Activated CD4-positive, alpha-beta T cell treated with anti-CD3 and anti-CD28 coated beads, Interleukin-2, amount 10 ng/mL, durations not matched to agents 24 days and 14 days (primary cell): ENCODE results near the gene ADCY2. TPM values are rescaled to one million over a fixed set of nuclear protein-coding genes. Genes with fewer than 3 reads are reported as not detected.
A peak's percentile ranks its signal among the peaks of the same experiment; 100 is the strongest.

Experiments used
- DNase-seq: peaks from one replicate; pipeline ENCODE4 v3.0.0; 2022
- H3K27ac Mint-ChIP-seq: one replicate; pipeline ENCODE4 v1.8.0; 2022; ENCODE audit warnings: mild to moderate bottlenecking, mixed read lengths
- H3K27me3 Mint-ChIP-seq: one replicate; pipeline ENCODE4 v1.8.0; 2022; ENCODE audit warnings: mixed read lengths
- H3K36me3 Mint-ChIP-seq: one replicate; pipeline ENCODE4 v1.8.0; 2022; ENCODE audit warnings: low read depth, mild to moderate bottlenecking, mixed read lengths
- H3K4me1 Mint-ChIP-seq: one replicate; pipeline ENCODE4 v1.8.0; 2021; ENCODE audit warnings: mixed read lengths
- H3K4me3 Mint-ChIP-seq: one replicate; pipeline ENCODE4 v1.8.0; 2022; ENCODE audit warnings: mild to moderate bottlenecking, moderate library complexity, mixed read lengths
- H3K9me3 Mint-ChIP-seq: one replicate; pipeline ENCODE4 v1.8.0; 2021; ENCODE audit warnings: mixed read lengths
- intact Hi-C: fragments of 100-400 bp; cut with micrococcal nuclease; formaldehyde crosslinking; loops from one replicate; pipeline ENCODE4 v1.15.1; 2023
- total RNA-seq: library from RNA; stranded (reverse); gene quantifications from 2 replicates; pipeline ENCODE4 v1.2.3, GENCODE V29; 2022

ADCY2 gene
- total RNA-seq, 1 donor from 2014 or later: not detected

DNA sequence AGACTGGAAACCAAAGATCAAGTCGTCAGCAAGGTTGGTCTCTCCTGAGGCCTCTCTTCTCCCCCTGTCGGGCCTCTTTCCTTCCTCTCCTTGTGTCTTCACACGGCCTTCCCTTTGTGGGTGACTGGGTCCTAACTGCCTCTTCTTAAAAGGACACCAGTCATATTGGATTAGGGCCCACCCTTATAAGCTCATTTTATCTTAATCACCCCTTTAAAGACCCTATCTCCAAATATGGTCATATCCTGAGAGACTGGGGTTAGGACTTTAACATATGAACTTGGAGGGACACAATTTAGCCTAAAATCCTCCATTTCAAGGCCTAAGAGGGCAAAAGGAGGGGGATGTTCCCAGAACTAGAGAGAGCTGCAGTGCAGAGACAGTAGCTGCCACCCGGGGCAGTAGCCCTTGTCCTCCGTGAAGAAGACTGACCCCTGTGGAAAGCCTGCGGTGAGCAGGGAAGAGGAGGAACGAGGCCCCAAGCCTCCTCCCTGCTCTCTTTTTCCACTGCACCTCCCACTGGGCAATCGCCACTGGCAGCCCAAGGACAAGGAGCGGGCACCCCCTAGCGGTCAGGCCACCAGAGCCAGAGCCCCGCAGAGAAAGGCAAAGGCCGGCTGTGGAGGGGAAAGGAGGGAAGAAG, 420.1 kb downstream of the ADCY2 start:
- peaks cover 4% of the 10 kb centered on the region for H3K4me1 Mint-ChIP-seq
- H3K27ac Mint-ChIP-seq: no peak overlapping the region
- H3K9me3 Mint-ChIP-seq: no peaks in the 10 kb centered on the region
- peak; percentile 89 for DNase-seq
- peaks cover 10% of the 10 kb centered on the region for H3K27me3 Mint-ChIP-seq
- no peak overlapping the region for H3K4me3 Mint-ChIP-seq
- intact Hi-C loops: loop anchor here (5.0 kb wide), 1 partner anchor 994 kb away; no protein-coding TSS in a partner anchor
- H3K36me3 Mint-ChIP-seq: no peaks in the 10 kb centered on the region

DNA sequence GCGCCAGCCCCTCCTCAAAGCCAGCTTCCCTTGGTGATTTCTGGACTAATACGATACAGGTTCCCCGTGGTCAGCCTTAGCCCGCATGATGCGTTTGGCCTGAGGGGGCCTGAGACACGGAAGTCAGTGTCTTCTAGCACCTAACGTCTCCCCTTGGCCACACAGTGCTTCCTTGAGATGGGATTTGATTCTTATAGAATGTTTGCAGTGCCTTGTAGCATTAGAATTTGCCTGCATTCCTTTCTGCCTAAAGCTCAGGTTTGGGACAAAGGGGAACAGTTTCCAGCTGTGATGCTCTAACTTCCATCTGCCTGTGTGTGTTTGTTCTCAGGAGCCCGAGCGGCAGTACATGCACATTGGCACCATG, 420.6 kb downstream of the ADCY2 start:
- peaks cover 11% of the 10 kb centered on the region for H3K27me3 Mint-ChIP-seq
- intact Hi-C loops: loop anchor here (5.0 kb wide), 1 partner anchor 994 kb away; no protein-coding TSS in a partner anchor

DNA sequence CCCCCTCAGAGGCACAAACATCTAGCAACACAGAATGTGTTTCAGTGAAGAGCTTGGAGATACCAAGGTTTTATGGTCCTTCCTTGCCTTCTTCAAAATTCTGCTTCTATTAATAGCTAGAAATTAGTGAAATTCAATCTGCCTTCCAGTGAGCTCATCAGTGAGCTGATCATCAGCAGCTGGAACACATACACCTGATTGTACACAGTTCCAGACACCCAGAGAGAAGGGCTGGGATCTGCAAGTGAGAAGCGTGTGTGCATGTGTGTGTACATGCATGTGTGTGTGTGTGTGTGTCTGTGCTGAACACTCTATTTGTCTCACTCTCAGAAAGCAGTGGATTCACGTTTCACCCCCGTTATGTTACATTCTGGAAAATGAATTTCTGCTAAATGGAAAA, 426.5 kb downstream of the ADCY2 start:
- no peak for DNase-seq
- Mint-ChIP-seq H3K36me3 (no peaks in the 10 kb centered on the region), H3K4me3 (no peak overlapping the region), H3K4me1 (no peaks in the 10 kb centered on the region), H3K27ac (no peak overlapping the region), H3K27me3 (peaks cover 7% of the 10 kb centered on the region), H3K9me3 (no peaks in the 10 kb centered on the region)
- intact Hi-C loops: no loop called here

More for the DNA sequence above, 420.6 kb downstream of the ADCY2 start:
- no peak overlapping the region for H3K27ac Mint-ChIP-seq
- no peaks in the 10 kb centered on the region for H3K36me3 Mint-ChIP-seq
- no peaks in the 10 kb centered on the region for H3K9me3 Mint-ChIP-seq
- no peak overlapping the region for H3K4me3 Mint-ChIP-seq
- peaks cover 4% of the 10 kb centered on the region for H3K4me1 Mint-ChIP-seq
- DNase-seq: no peak

DNA sequence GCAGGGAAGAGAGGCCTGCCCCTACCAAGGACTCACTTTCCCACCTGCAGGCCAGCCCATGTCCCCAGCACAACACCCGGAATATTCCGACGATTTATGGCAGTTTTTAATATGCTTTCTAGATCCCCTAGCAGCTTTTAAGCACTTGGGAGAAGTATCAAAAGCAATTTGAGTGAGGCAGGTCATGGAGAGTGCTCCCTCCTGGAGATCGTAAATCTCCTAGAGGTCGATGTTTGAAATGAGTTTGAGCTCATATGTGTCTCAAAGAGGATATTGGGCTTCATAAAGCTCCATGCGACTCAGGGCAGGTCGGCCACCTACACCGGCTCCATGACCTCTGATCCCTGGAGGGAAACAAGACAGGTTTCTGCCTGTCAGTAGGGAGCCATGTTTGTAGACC, 427.7 kb downstream of the ADCY2 start:
- Mint-ChIP-seq H3K9me3 (no peaks in the 10 kb centered on the region), H3K4me3 (no peak overlapping the region), H3K36me3 (no peaks in the 10 kb centered on the region), H3K27me3 (peaks cover 7% of the 10 kb centered on the region), H3K4me1 (no peaks in the 10 kb centered on the region), H3K27ac (no peak overlapping the region)
- intact Hi-C loops: no loop called here
- no peak for DNase-seq

DNA sequence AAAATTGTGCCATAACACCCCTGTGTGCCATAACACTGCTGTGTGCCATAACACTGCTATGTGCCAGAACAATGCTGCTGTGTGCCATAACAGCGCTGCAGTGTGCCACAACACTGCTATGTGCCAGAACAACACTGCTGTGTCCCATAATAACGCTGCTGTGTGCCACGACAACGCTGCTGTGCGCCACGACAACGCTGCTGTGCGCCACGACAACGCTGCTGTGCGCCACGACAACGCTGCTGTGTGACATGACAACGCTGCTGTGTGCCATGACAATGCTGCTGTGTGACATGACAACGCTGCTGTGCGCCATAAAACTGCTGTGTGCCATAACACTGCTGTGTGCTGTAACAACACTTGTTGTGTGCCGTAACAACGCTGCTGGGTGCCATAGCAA, 429.1 kb downstream of the ADCY2 start:
- DNase-seq: no peak
- Mint-ChIP-seq H3K27ac (no peak overlapping the region), H3K4me3 (no peak overlapping the region), H3K4me1 (no peaks in the 10 kb centered on the region), H3K9me3 (no peaks in the 10 kb centered on the region), H3K36me3 (no peaks in the 10 kb centered on the region), H3K27me3 (peaks cover 7% of the 10 kb centered on the region)
- intact Hi-C loops: no loop called here

DNA sequence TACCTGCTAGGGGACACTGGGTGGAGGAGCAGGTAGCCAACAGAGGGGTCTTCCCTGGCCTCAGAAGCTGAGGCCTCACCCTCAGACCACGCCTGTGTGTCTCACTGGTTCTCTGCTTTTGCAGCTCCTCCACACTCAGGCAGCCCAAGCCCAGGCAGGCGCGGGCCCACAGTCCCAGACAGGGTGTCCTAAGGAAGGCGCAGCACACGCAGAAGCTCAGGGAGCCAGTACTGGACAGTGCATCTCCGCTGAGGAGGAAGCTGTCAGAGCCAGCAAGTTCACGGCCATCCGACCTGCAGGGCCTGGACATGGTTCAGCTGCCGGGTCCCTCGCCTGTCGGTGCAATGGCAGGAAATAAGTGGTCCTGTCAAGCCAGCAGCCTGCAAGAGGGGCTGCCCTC, 429.7 kb downstream of the ADCY2 start:
- no peak for DNase-seq
- H3K4me1 Mint-ChIP-seq: no peaks in the 10 kb centered on the region
- no peaks in the 10 kb centered on the region for H3K36me3 Mint-ChIP-seq
- H3K27me3 Mint-ChIP-seq: peaks cover 7% of the 10 kb centered on the region
- intact Hi-C loops: no loop called here
- H3K4me3 Mint-ChIP-seq: no peak overlapping the region
- H3K27ac Mint-ChIP-seq: no peak overlapping the region
- no peaks in the 10 kb centered on the region for H3K9me3 Mint-ChIP-seq

DNA sequence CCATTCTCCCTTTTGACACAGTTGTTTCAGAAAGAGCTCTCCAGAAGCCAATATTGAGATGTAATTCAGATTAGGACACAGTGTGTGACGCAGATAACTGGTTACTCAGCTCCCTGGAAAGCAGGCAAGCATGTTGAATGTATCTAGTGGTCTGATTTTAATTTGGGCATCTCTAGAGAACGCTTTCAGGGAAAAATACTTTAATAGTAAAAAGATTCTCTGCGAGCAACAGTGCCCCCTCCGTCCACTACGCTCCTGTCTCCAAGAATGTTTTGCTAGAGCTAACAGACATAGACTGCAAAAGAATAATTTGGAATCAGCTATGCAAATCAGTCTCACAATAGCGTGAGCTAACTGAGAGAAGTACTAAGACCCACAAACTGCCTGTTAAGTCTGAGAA, 431.7 kb downstream of the ADCY2 start:
- H3K4me1 Mint-ChIP-seq: no peaks in the 10 kb centered on the region
- no peak overlapping the region for H3K27ac Mint-ChIP-seq
- H3K9me3 Mint-ChIP-seq: no peaks in the 10 kb centered on the region
- no peak overlapping the region for H3K4me3 Mint-ChIP-seq
- DNase-seq: no peak
- intact Hi-C loops: no loop called here
- H3K36me3 Mint-ChIP-seq: no peaks in the 10 kb centered on the region
- H3K27me3 Mint-ChIP-seq: no peaks in the 10 kb centered on the region

DNA sequence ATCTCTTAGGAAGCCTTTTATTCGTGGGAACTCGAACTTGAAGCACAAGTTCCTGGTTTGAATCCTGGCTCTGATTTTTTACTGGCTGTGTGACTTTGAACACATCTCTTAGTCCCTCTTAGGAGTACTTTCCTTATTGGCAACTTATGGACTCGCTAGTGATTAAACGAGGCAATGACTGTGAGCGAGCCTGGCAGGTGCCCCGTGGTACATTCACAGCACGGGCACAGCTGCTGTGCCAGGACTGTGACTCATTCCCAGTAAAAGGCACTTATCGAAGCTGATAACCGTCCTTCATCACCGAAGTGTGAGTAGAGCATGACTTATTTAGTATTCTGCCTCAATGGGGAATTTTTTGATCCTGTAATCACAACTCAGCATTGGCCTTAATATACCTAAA, 432.3 kb downstream of the ADCY2 start:
- no peaks in the 10 kb centered on the region for H3K36me3 Mint-ChIP-seq
- no peaks in the 10 kb centered on the region for H3K4me1 Mint-ChIP-seq
- intact Hi-C loops: no loop called here

DNA sequence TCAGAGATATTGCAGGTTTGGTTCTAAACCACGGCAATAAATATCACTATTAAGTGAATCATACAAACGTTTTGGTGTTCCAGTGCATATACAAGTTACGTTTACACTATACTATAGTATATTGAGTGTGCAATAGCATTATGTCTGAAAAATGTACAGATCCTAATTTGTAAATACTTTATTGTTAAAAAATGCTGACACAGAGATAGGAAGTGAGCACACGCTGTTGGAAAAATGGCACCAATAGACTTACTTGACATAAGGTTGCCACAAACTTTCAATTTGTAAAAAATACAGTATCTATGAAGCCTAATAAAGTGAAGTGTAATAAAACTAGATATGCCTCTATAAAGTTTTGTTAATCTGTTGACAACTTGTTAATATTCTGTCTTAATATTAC, 439.0 kb downstream of the ADCY2 start:
- Mint-ChIP-seq H3K9me3 (no peaks in the 10 kb centered on the region), H3K4me3 (no peak overlapping the region), H3K36me3 (no peaks in the 10 kb centered on the region), H3K27me3 (peaks cover 5% of the 10 kb centered on the region), H3K27ac (no peak overlapping the region), H3K4me1 (no peaks in the 10 kb centered on the region)
- DNase-seq: no peak
- intact Hi-C loops: no loop called here

More for the DNA sequence above, 432.3 kb downstream of the ADCY2 start:
- Mint-ChIP-seq H3K4me3 (no peak overlapping the region), H3K9me3 (no peaks in the 10 kb centered on the region), H3K27me3 (no peaks in the 10 kb centered on the region), H3K27ac (no peak overlapping the region)
- DNase-seq: no peak

DNA sequence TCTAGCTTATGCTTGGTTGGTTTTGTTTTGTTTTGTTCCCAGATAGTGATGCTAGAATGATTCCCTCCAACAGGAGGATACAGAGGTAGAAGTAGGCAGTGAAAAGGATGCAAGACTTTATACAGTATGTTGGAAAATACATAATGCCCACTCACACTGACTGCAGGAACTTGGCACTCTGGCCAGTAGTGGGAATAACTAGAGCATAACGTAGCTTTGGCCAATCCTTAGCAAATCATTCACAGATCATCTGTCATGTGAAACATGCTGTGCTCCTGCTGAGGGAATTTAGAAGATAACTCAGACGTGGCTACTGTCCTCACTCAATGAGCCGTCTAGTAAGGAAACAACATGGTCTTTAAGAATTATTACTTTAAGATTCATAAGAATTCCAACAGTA, 441.5 kb downstream of the ADCY2 start:
- no peak overlapping the region for H3K4me3 Mint-ChIP-seq
- H3K9me3 Mint-ChIP-seq: no peaks in the 10 kb centered on the region
- H3K4me1 Mint-ChIP-seq: no peaks in the 10 kb centered on the region
- no peak overlapping the region for H3K27ac Mint-ChIP-seq
- intact Hi-C loops: no loop called here
- no peak for DNase-seq
- peaks cover 9% of the 10 kb centered on the region for H3K27me3 Mint-ChIP-seq
- no peaks in the 10 kb centered on the region for H3K36me3 Mint-ChIP-seq

DNA sequence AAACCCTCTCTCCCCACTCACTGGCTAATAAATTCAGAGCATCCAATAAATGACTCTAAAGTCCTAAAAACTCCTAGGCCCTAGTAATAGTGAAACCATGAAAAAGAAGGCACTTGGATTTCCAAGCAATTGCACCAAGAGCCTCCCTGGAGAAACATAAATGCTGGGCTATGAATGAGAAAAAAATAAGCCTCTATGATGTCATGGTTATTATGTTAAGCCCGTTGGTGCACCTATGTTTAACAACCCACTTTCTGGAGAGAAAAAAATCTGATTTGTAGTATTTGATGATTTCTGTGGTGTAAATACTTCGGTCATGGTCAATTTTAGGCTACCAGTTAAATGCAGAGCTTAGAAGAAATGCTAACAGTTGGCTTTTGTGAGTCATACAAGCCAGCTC, 446.6 kb downstream of the ADCY2 start:
- no peak overlapping the region for H3K4me3 Mint-ChIP-seq
- no peaks in the 10 kb centered on the region for H3K9me3 Mint-ChIP-seq
- H3K36me3 Mint-ChIP-seq: no peaks in the 10 kb centered on the region
- intact Hi-C loops: no loop called here
- no peak overlapping the region for H3K27ac Mint-ChIP-seq
- no peak for DNase-seq
- no peaks in the 10 kb centered on the region for H3K4me1 Mint-ChIP-seq
- H3K27me3 Mint-ChIP-seq: peaks cover 25% of the 10 kb centered on the region

DNA sequence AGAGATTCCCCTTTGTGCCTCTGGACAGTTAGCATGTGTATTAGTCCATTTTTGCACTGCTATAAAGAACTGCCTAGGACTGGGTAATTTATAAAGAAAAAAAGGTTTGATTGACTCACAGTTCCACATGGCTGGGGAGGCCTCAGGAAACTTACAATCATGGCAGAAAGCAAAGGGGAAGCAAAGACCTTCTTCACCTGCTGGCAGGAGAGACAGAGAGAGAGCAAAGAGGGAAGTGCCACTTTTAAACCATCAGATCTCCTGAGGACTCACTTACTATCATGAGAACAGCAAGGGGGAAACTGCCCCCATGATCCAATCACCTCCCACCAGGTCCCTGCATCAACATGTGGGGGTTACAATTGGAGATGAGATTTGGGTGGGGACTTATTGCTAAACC, 449.0 kb downstream of the ADCY2 start:
- DNase-seq: no peak
- no peak overlapping the region for H3K27ac Mint-ChIP-seq
- intact Hi-C loops: no loop called here
- H3K9me3 Mint-ChIP-seq: no peaks in the 10 kb centered on the region
- peaks cover 41% of the 10 kb centered on the region for H3K27me3 Mint-ChIP-seq
- H3K4me3 Mint-ChIP-seq: no peak overlapping the region
- no peaks in the 10 kb centered on the region for H3K36me3 Mint-ChIP-seq
- peaks cover 4% of the 10 kb centered on the region for H3K4me1 Mint-ChIP-seq

DNA sequence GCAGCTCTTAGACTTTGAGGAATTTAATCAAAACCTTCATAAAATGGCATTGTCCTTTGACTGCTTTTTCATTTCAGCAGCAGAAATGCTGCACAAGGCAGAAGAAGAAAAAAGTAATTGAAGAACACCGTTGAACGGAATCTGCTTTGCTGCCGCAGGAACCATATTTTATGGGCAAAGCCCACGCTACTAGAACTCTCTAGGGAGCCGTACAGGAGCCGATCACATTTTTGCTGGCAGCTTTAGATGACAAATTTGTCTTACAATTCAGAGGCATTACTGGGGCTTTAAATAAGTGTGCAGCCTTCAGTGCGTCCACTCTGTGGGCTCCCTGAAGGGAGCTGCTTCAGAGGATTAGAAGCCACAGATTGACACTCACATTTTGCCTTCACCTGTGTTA, 449.6 kb downstream of the ADCY2 start:
- Mint-ChIP-seq H3K36me3 (no peaks in the 10 kb centered on the region), H3K4me3 (no peak overlapping the region), H3K9me3 (no peaks in the 10 kb centered on the region), H3K4me1 (peaks cover 5% of the 10 kb centered on the region), H3K27ac (no peak overlapping the region), H3K27me3 (peaks cover 43% of the 10 kb centered on the region)
- intact Hi-C loops: no loop called here
- DNase-seq: no peak

DNA sequence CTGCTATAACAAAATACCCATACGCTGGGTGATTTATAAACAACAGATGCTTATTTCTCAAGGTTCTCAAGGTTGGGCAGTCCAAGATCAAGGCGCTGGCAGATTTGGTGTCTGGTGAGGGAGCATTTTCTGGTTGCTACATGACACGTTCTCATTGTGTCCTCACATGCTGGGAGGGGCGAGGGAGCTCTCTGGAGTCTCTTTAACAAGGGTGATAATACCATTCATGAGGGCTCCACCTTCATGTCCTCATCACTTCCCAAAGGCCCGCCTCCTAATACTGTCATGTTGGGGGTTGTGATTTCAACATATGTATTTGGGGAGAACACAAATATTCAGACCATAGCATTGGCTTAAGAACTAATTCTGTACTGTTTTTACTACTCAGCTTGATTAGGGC, 450.4 kb downstream of the ADCY2 start:
- H3K36me3 Mint-ChIP-seq: peaks cover 2% of the 10 kb centered on the region
- H3K4me3 Mint-ChIP-seq: no peak overlapping the region
- H3K27ac Mint-ChIP-seq: no peak overlapping the region
- no peak for DNase-seq
- no peaks in the 10 kb centered on the region for H3K9me3 Mint-ChIP-seq
- intact Hi-C loops: no loop called here
- peaks cover 46% of the 10 kb centered on the region for H3K27me3 Mint-ChIP-seq
- H3K4me1 Mint-ChIP-seq: peaks cover 8% of the 10 kb centered on the region

DNA sequence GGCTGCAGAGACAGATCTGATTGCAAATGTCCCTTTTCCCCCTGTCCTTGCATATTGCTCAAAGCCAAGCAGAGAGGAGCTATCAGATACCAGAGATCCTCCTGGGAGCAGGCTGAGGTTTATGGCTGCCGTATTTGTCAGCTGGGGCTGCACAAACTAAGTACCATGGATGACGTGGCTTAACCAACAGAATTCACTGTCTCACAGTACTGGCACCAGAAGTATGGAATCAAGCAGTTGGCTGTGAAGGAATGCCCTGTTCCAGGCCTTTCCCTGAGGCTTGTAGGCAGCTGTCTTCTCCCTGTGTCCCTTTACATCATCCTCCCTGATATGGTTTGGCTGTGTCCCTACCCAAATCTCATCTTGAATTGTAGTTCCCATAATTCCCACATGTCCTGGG, 452.4 kb downstream of the ADCY2 start:
- intact Hi-C loops: no loop called here
- Mint-ChIP-seq H3K36me3 (peaks cover 2% of the 10 kb centered on the region), H3K27ac (no peak overlapping the region), H3K4me1 (peaks cover 19% of the 10 kb centered on the region), H3K4me3 (no peak overlapping the region), H3K9me3 (no peaks in the 10 kb centered on the region), H3K27me3 (peaks cover 47% of the 10 kb centered on the region)
- no peak for DNase-seq
